Uterus (tissue), 2 donors: ENCODE results near the gene TERT.

Experiments
- POLR2A ChIP-seq, 2 donors: fragments of 450-650 bp; IDR thresholded peaks; one replicate each; pipeline ENCODE4 v1.6.1; 2016; ENCODE audit warnings: antibody characterized with exemption in 2 of 2, mild to moderate bottlenecking in 1 of 2, moderate library complexity in 1 of 2
- TF ChIP-seq, protein P1 (sequence below), 4 experiments: fragments of 200-600 bp in 2 of 4; fragments of 450-650 bp in 2 of 4; sonication (generic) in 2 of 4; IDR thresholded peaks; one replicate each; pipeline ENCODE4 v1.5.1; 2016 to 2019; ENCODE audit warnings: antibody characterized with exemption in 4 of 4, mild to moderate bottlenecking in 2 of 4, moderate library complexity in 1 of 4

DNA sequence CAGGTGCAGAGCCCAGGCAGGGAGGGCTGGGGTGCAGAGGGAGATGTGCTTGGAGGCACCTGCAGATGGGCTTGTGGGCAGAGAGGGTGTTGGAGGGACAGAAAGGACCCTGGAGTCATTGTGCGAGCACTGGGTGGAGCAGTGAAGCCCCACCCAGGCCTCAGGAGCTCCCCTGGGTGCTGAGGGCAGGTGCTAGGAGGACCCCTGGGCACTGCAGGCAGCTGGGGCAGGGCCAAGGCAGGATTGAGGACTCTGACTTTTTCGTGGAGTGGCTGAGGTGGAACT, 80.0 kb downstream of the TERT start:
- no peak for TF ChIP-seq POLR2A (IDR thresholded peaks at IDR 0.05)
- TF ChIP-seq, protein P1, sequence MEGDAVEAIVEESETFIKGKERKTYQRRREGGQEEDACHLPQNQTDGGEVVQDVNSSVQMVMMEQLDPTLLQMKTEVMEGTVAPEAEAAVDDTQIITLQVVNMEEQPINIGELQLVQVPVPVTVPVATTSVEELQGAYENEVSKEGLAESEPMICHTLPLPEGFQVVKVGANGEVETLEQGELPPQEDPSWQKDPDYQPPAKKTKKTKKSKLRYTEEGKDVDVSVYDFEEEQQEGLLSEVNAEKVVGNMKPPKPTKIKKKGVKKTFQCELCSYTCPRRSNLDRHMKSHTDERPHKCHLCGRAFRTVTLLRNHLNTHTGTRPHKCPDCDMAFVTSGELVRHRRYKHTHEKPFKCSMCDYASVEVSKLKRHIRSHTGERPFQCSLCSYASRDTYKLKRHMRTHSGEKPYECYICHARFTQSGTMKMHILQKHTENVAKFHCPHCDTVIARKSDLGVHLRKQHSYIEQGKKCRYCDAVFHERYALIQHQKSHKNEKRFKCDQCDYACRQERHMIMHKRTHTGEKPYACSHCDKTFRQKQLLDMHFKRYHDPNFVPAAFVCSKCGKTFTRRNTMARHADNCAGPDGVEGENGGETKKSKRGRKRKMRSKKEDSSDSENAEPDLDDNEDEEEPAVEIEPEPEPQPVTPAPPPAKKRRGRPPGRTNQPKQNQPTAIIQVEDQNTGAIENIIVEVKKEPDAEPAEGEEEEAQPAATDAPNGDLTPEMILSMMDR (IDR thresholded peaks at IDR 0.05) = no peak
